H54 (cell line): Measurements from ENCODE around the gene PTGIS.
"Not testable (repeated sequence)": the region's sequence is repeated elsewhere in the genome, so short reads cannot be mapped to it uniquely, and the experiment has no call there.

Source experiments
- DNase-seq: peaks from one replicate; pipeline ENCODE4 v3.0.0; 2011; ENCODE audit warnings: low spot score, mixed read lengths; ENCODE audit not compliant: insufficient read length
- FAIRE-seq: peaks from 3 replicates; lab custom pipeline; 2011; peaks lifted over from hg19 to GRCh38; lab: Jason Lieb, UNC
- POLR2A ChIP-seq: IDR thresholded peaks from 2 replicates; pipeline ENCODE4 v1.6.1; 2011; ENCODE audit warnings: low read depth, mild to moderate bottlenecking, low read length

The PTGIS gene

GRCh38 chr20:49579195-49579594 is 11.3 kb upstream of the PTGIS start:
- no peak for FAIRE-seq
- no peak for DNase-seq
- no peak for TF ChIP-seq POLR2A

GRCh38 chr20:49578436-49578835 is 10.5 kb upstream of the PTGIS start:
- DNase-seq, result no peak
- no peak for TF ChIP-seq POLR2A
- FAIRE-seq, result no peak

- no peak for DNase-seq
- no peak for TF ChIP-seq POLR2A
Observed at GRCh38 chr20:49575551-49576060, 7.7 kb upstream of the PTGIS start.

GRCh38 chr20:49573900-49574416 is 6.0 kb upstream of the PTGIS start:
- no peak for DNase-seq
- no peak for FAIRE-seq
- no peak for TF ChIP-seq POLR2A

More at GRCh38 chr20:49575551-49576060, 7.7 kb upstream of the PTGIS start:
- FAIRE-seq, result no peak

- TF ChIP-seq POLR2A, result no peak
- no peak for FAIRE-seq
- no peak for DNase-seq
Observed at GRCh38 chr20:49572857-49573256, 4.9 kb upstream of the PTGIS start.

GRCh38 chr20:49571553-49571835 is 3.6 kb upstream of the PTGIS start:
- DNase-seq (no peak), FAIRE-seq (no peak)
- TF ChIP-seq POLR2A, result no peak

GRCh38 chr20:49570828-49571552 is 3.1 kb upstream of the PTGIS start:
- FAIRE-seq (no peak), DNase-seq (no peak)
- no peak for TF ChIP-seq POLR2A

- no peak for FAIRE-seq
- TF ChIP-seq POLR2A, result no peak
- DNase-seq, result no peak
Observed at GRCh38 chr20:49570161-49570827, 2.4 kb upstream of the PTGIS start.

- no peak for TF ChIP-seq POLR2A
- FAIRE-seq (no peak), DNase-seq (no peak)
Observed at GRCh38 chr20:49569411-49570115, 1.6 kb upstream of the PTGIS start.

- DNase-seq, result no peak
- no peak for TF ChIP-seq POLR2A
- no peak for FAIRE-seq
Observed at GRCh38 chr20:49568278-49569151, 578 bp upstream of the PTGIS start.

GRCh38 chr20:49566401-49567364 is 1.3 kb downstream of the PTGIS start:
- DNase-seq (no peak), FAIRE-seq (no peak)
- TF ChIP-seq POLR2A, result no peak

GRCh38 chr20:49564991-49565390 is 2.9 kb downstream of the PTGIS start:
- not testable (repeated sequence) for FAIRE-seq, DNase-seq
